ENCODE results near the gene ACAD8.

ACAD8 gene

GRCh38 chr11:134292661-134293060, 39.3 kb downstream of the ACAD8 start:
- DNase-seq: no peak

DNA sequence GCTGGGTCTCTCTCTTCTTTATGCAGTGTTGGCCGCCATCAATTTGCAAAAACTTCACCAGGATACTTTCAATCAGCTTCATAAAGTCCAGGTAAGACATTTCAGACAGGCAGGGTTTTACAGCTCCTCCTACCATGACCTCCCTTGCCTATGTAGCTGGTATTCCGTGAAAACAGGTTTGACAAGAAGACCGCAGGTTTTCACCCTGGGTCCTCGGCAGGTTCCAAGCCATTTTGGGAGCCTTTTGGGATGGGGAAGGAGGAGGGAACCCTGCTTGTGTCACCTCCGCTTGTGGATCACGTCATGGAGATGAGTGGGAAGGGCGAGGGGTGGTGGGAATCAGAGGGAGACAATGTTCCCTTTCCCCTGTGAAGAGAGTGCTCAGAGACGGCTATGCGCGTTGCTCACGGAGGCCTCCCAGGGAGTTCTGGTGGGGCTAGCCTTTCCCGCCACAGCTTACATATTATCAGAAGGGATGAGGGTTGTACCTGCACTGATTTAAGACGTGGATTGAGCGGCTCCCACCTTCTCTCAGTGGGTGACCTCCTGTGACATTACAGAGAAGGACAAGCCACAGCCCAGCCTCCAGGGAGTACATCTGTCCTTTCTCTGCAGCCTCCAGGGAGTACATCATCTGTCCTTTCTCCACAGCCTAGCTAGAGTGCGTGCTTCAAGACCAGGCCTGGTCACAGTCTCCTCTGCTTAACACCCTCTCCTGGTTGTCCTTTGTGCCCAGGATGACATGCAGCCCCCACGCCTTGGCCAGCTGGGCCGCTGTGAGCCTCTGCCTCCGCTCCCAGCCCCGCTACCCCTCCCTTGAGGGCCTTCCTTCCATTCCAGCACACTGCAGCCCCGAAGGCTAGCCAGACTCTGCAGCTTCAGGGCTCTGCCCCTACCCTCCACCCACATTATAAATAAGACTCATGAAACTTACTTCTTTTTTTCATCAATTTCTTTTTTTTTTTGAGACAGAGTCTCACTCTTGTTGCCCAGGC, 40.0 kb downstream of the ACAD8 start:
- no peak for DNase-seq

GRCh38 chr11:134294664-134295063, 41.3 kb downstream of the ACAD8 start:
- DNase-seq: no peak

GRCh38 chr11:134312223-134312622, 58.9 kb downstream of the ACAD8 start:
- no peak for DNase-seq

DNA sequence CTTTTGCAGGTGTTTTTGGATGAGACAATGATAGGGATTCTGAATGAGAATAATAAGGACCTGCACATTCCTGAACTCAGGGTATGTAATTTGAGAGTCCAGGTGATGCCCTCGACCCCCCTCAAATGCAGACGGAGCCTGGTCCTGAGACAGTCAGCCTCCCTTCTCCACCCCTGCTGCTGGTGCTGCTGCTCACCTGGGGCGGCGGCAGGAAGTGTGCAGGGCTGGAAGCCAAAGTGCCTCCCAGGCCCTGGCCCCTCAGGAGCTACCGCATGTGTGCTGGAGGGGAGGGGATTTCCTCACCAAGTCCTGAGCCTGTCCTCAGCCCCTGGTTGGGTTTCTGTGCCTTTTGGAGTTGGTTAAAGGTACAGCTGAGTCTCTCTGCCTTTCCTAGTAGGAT, 59.4 kb downstream of the ACAD8 start:
- DNase-seq: no peak

DNA sequence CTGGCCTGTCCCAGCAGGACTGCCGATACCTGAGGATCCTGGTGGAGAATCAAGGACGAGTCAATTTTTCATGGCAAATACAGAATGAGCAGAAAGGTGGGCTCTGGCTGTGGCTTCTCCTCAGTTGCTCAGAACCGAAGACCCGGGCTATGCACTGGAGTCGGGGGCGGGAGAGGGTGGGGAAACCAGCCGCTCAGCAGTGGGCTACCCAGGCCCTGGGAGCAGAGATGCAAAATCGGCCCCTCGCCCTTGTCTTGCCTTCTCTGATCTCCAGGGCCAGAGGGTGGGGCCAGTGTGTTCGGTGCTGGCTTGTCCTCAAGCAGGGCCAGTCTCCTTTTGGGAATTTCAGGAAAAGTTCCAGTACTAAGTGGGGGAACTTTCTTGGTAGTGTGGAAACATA, 60.0 kb downstream of the ACAD8 start:
- no peak for DNase-seq

GRCh38 chr11:134313821-134314607, 60.6 kb downstream of the ACAD8 start:
- DNase-seq: no peak
